CD1c-positive myeloid dendritic cell (primary cell): Measurements from ENCODE around the gene BCS1L.

Experiments used
- DNase-seq: peaks from one replicate; pipeline ENCODE4 v3.0.0-alpha.2; 2016; ENCODE audit errors: extremely low spot score

The BCS1L gene

DNA sequence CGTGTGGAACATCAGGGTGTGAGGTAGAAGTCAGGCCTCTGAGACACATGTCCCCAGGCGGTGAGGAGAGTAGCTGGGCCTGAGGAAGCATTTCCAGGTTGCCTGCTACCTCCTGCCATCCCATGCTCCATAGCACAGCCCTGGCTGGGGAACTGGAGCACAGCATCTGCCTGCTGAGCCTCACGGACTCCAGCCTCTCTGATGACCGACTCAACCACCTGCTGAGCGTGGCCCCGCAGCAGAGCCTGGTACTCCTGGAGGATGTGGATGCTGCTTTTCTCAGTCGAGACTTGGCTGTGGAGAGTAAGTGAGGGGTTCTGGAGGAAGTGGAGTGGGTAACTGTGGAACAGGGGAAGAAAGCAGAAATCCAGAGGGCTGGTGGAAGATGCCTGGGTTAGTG is 2.9 kb downstream of the BCS1L start:
- DNase-seq: no peak

DNA sequence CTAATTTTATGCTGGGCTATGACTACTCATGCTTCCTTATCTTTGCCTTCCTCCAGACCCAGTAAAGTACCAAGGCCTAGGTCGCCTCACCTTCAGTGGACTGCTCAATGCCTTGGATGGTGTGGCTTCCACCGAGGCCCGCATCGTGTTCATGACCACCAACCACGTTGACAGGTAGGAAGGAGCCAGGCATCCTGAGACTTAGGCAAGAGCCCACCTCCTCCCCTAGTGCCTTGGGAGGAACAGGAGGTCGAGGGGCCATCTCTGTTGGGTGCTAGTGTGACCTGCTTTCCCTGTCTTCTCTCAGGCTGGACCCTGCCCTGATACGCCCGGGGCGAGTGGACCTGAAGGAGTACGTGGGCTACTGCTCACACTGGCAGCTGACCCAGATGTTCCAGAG is 3.3 kb downstream of the BCS1L start:
- no peak for DNase-seq

GRCh38 chr2:218663901-218664300 is 4.4 kb downstream of the BCS1L start:
- no peak for DNase-seq

GRCh38 chr2:218664653-218665052 is 5.2 kb downstream of the BCS1L start:
- no peak for DNase-seq

- DNase-seq: peak; percentile 12
Observed at GRCh38 chr2:218671097-218671653, 11.7 kb downstream of the BCS1L start.

GRCh38 chr2:218671654-218672566 is 12.4 kb downstream of the BCS1L start, which contains the start of the genes RNF25 and STK36:
Gene RNF25, minus strand, starts transcription at chr2:218672002. Its CDS starts 32 bp downstream, at chr2:218671970.
Gene STK36, plus strand, starts transcription at chr2:218672086. Its CDS starts 744 bp downstream, at chr2:218672830.
- DNase-seq: peak; percentile 85

DNA sequence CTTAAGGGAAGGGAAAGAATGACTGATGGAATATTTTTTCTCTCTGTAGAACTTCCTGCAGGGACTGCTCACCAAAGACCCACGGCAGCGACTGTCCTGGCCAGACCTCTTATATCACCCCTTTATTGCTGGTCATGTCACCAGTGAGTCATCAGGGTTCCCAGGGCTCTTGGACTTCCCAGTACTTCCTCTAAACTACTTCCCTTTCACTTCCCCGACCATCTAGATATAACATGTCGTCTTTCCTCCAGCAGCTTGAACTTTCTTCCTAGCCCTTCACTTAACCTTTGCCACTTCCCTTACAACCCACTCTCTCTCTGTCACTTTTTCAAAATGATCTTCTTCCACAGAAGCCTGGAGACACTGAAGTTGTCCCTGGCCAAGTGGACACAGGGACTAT is 19.6 kb downstream of the BCS1L start:
- DNase-seq: peak; percentile 85

DNA sequence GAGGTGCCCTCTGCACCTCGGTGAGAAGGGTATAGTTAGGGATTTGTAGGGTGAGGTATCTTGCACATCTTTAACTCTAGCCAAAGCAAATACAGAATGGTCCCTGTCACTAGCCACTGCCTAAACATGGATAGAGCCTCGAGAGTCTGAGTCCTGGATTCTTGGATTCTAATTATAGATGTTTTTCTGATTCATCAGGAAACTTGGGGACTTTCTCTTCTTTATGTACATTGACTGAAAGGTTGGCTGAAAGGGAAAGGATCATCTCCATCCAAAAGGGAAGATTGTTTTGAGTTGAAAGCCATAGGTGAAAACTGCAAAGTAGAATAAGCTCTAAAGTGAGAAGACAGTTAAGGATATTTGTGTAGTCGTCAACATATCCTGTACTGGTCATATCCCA is 20.6 kb downstream of the BCS1L start:
- no peak for DNase-seq

GRCh38 chr2:218687400-218688060 is 28.0 kb downstream of the BCS1L start:
- DNase-seq: peak; percentile 79

- no peak for DNase-seq
Observed at GRCh38 chr2:218691234-218691633, 31.8 kb downstream of the BCS1L start.

DNA sequence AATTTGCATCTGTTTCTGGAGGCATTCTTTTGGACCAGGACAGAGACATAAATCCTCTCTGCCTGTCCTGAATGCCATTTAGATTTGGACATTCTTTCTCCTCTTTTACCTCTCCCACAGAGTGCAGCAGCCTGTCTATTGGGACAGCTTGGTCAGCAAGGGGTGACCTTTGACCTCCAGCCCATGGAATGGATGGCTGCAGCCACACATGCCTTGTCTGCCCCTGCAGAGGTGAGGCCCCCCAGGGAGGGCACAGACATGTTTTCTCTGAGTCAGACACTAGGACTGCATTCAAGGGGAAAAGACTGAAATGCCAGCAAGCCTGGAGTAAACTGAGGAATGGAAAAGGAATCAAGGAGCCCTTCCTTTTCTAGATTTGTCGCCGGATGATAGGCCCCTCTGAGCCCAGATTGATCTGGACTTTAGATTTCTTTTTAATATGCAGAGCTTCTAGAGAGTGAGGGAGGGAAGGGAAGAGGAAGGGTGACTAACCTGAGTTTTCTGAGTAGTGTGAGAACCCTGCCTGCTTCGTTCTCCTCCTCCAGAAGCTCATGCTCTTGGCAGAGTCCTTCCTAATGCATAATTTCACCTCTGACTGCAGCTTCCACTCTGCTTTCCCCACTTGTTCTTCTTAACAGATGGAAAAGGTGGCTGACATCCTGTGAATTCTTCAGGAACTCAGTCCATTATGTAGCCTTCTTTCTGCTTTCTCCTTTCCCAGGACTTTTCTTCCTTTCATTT is 35.1 kb downstream of the BCS1L start:
- DNase-seq: no peak

- DNase-seq: no peak
Observed at GRCh38 chr2:218698885-218699284, 39.4 kb downstream of the BCS1L start.

GRCh38 chr2:218701806-218702205 is 42.3 kb downstream of the BCS1L start:
- no peak for DNase-seq

- DNase-seq: no peak
Observed at GRCh38 chr2:218703341-218703740, 43.9 kb downstream of the BCS1L start.

DNA sequence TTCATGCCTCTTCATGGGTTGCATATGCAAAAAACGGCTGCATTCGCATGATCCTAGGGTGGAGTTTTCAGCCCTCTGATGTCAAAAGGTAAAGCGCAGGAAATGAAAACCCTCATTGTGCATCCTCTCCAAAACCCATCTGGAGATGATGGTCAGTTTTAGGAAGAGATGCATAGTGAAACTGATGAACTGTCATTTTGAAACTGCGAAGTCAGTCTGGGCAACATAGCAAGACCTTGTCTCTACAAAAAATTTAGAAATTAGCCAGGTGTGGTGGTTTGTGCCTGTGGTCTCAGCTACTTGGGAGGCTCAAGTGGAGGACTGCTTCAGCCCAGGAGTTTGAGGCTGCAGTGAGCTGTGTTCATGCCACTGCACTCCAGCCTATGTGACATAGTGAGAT is 48.6 kb downstream of the BCS1L start:
- DNase-seq: no peak

DNA sequence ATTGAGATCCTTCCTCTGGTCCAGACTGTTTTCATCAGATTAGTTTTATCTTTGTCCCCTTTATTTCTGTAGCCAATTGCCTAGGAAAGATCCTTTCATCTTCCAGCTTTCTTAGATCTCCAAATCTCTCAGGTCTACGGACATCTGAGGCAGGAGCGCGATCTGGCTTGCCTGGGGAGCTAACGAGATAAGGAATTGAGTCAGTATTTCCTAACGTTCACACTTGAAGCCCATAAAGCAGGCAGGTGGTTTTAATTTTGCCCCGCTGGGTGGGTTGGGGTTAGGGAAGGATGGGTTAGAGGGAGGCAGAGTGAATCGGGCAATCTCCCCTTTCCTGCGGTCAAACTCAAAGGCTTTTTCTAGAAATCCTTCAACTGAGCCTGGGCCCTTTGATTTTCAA is 50.4 kb downstream of the BCS1L start:
- no peak for DNase-seq

- DNase-seq: no peak
Observed at GRCh38 chr2:218710334-218710686, 50.8 kb downstream of the BCS1L start.

GRCh38 chr2:218710687-218711549 is 51.4 kb downstream of the BCS1L start, which contains the start of gene TTLL4:
Gene TTLL4, plus strand, starts transcription at chr2:218710835. Its CDS starts 26,842 bp downstream, at chr2:218737677.
- peak; percentile 99 for DNase-seq

GRCh38 chr2:218711550-218711929 is 52.1 kb downstream of the BCS1L start:
- DNase-seq: no peak
